SKM-1 (cell line): ENCODE results near the gene MYLIP.
"Not testable (repeated sequence)": the region's sequence is repeated elsewhere in the genome, so short reads cannot be mapped to it uniquely, and the experiment has no call there.

ENCODE experiments used
- DNase-seq: peaks from one replicate; lab custom pipeline; 2025; ENCODE audit not compliant: unreplicated experiment; lab: John Stamatoyannopoulos, UW

The MYLIP gene

GRCh38 chr6:16168858-16169257 lies 40.0 kb downstream of the MYLIP start:
- DNase-seq = no peak

- no peak for DNase-seq
Observed at GRCh38 chr6:16171400-16171799, 42.5 kb downstream of the MYLIP start.

- no peak for DNase-seq
Observed at GRCh38 chr6:16173167-16173940, 44.5 kb downstream of the MYLIP start.

GRCh38 chr6:16174416-16175078 lies 45.7 kb downstream of the MYLIP start:
- no peak for DNase-seq

GRCh38 chr6:16176600-16176999 lies 47.7 kb downstream of the MYLIP start:
- DNase-seq = not testable (repeated sequence)

- DNase-seq = no peak
Observed at GRCh38 chr6:16177881-16178280, 49.0 kb downstream of the MYLIP start.

- no peak for DNase-seq
Observed at GRCh38 chr6:16178351-16178750, 49.5 kb downstream of the MYLIP start.

GRCh38 chr6:16179063-16179462 lies 50.2 kb downstream of the MYLIP start:
- DNase-seq = no peak

GRCh38 chr6:16179970-16180431 lies 51.1 kb downstream of the MYLIP start:
- no peak for DNase-seq

- DNase-seq = no peak
Observed at GRCh38 chr6:16180696-16181438, 52.0 kb downstream of the MYLIP start.

GRCh38 chr6:16181439-16182297 lies 52.8 kb downstream of the MYLIP start:
- no peak for DNase-seq

GRCh38 chr6:16183187-16183664 lies 54.3 kb downstream of the MYLIP start:
- DNase-seq = peak; percentile 55

GRCh38 chr6:16184129-16184528 lies 55.2 kb downstream of the MYLIP start:
- DNase-seq = no peak

GRCh38 chr6:16184551-16184950 lies 55.7 kb downstream of the MYLIP start:
- no peak for DNase-seq

GRCh38 chr6:16187176-16187575 lies 58.3 kb downstream of the MYLIP start:
- DNase-seq = no peak

- no peak for DNase-seq
Observed at GRCh38 chr6:16190214-16190613, 61.3 kb downstream of the MYLIP start.

GRCh38 chr6:16196260-16196983 lies 67.5 kb downstream of the MYLIP start:
- no peak for DNase-seq

- no peak for DNase-seq
Observed at GRCh38 chr6:16196984-16197546, 68.2 kb downstream of the MYLIP start.
